GM12874 (cell line): ENCODE results near the gene C17orf67.

Source experiments
- TF ChIP-seq, protein P1 (sequence below): IDR thresholded peaks from 2 replicates; pipeline ENCODE4 v1.5.1; 2011; ENCODE audit warnings: low read depth, mild to moderate bottlenecking, control low read depth, low read length, moderate library complexity; ENCODE audit not compliant: insufficient read depth

The C17orf67 gene

DNA sequence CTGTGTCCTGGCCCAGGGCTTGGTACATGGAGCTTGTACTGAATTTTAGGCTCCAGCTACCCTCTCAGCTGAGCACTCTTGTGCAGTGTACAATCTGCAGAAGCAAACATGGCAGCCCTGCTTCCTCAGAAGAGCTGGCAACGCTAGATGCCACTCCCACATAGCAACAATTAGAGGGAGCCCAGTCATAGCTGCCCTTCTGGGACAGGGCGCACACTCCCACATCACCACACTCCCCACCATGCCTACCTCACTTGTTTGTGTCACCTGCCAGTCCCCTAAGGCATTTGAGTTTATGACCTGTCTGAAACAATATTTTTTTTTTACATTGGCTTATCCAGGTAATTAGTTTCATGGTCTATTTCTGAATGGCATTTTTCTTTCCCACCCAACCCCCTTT is 72.3 kb downstream of the C17orf67 start:
- TF ChIP-seq, protein P1, sequence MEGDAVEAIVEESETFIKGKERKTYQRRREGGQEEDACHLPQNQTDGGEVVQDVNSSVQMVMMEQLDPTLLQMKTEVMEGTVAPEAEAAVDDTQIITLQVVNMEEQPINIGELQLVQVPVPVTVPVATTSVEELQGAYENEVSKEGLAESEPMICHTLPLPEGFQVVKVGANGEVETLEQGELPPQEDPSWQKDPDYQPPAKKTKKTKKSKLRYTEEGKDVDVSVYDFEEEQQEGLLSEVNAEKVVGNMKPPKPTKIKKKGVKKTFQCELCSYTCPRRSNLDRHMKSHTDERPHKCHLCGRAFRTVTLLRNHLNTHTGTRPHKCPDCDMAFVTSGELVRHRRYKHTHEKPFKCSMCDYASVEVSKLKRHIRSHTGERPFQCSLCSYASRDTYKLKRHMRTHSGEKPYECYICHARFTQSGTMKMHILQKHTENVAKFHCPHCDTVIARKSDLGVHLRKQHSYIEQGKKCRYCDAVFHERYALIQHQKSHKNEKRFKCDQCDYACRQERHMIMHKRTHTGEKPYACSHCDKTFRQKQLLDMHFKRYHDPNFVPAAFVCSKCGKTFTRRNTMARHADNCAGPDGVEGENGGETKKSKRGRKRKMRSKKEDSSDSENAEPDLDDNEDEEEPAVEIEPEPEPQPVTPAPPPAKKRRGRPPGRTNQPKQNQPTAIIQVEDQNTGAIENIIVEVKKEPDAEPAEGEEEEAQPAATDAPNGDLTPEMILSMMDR: no peak

DNA sequence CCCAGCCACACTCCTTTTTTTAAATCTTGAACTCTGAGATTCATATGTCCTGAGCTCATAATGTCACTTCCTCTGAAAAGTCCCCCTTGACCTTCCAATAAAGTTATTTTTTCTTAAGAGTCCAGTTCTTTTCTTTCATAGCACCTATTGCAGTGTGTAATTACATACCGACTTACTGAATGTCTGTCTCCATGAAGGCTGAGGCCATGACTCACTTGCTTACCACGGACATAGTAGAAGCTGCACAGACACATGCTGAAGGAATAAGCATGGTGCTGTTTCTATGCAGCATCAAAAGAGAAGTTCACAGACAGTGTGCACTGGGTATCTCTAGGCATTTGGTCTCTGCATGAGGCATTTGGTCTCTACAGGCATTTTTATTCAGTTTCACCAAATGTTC is 77.2 kb downstream of the C17orf67 start:
- TF ChIP-seq, protein P1: no peak

DNA sequence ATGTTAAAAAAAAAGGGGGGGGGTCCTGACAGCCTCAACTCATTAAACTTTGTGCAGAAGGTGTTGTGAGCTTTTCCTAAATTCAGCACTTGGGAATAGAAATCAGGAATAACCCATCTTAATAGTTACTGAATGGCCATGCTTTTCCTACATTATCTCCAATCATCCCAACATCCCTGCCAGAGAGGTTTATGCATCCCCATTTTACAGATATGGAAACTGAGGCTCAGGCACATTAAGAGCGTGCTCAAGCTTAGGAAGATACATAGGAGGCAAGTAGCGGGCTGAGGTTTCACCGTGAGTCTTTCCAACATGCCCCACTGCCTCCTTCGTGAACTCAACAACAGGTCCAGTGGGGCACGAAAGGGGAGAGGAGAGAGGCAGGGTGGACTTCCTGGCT is 78.4 kb downstream of the C17orf67 start:
- TF ChIP-seq, protein P1: no peak

DNA sequence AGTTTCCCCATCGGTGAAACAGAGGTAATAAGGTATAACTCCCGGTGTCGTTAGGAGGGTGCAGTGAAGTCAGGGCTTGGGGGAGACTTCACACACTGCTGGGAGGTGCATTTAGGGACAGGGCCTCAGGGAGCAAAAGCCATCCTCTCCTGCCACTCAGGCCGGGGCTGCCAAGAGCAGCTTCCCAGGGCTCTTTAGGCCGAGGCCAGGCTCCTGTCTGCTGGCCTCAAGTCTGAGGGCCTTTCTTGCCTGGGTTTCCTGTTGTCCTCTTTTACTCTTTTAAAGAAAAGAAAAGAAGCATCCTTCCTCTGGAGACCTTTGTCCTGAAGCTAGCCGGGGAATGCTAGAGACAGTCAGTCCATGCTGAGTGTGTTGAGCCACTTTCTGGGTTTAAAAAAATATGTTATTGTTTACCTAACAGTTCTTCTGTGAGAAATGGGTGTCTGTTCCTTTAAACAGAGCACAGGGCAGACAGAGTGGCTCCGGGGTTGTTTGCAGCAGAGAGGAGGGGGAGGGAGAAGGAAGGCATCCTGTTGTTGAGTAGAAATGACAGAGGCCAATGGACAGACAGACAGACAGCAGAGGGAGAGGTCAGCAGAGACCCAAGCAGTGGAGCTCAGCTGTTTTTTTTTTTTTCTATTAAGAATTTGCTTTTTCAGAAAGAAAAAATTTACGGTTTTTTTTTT is 79.1 kb downstream of the C17orf67 start:
- TF ChIP-seq, protein P1: no peak

DNA sequence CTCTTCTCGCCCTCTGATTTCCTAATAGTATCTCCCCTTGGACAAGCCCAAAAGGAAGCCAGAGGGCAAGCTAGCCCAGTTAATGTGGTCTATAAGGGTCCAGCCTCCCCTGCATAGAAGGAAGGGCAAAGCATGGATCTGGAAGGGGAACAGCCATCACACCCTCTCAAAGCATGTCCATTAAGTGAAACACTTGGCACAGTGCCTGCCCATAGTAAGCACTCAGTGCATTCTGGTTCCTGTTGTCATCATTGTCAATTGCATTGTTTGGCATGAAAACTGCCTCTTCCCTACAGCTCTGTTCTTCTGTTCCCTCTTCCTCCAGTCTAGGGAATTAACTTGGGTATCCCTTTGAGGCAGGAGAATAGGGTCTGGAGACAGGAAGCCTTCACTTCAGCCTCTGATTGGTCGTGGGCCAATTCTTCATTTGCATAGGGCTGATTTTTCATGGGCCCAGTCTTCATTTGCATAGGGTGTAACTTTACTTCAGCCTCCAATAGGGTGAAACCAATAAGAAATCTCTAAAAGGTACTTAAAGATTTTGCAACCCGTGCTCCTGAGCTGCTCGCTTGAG is 81.4 kb downstream of the C17orf67 start:
- TF ChIP-seq, protein P1: no peak

DNA sequence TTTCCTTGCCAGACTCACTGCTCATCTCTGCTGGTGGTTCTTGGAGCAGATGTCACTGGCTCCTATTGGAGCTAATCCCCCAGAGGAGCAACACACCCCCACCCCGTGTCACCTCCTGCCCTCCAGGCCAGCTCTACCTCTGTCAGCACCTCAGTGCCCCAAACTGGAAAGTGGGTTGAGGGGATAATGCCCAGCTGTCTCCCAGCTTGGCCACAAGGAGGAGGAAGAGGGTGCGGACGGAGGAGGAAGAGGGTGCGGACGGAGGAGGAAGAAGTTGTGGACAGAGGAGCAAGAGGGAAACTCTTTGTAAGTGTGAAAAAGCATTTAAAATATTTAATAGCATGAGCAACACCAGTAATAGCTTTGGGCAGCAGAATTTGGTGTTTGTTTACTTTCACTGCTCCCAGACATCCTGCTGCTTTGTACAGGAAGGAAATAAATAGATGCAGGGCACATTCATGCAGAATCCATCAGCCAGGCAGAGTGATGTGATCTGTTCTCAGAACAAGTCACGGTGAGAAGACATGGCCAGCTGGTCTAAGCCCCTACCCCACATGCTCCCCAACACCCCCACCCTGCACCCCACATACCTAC is 82.5 kb downstream of the C17orf67 start:
- TF ChIP-seq, protein P1: no peak

DNA sequence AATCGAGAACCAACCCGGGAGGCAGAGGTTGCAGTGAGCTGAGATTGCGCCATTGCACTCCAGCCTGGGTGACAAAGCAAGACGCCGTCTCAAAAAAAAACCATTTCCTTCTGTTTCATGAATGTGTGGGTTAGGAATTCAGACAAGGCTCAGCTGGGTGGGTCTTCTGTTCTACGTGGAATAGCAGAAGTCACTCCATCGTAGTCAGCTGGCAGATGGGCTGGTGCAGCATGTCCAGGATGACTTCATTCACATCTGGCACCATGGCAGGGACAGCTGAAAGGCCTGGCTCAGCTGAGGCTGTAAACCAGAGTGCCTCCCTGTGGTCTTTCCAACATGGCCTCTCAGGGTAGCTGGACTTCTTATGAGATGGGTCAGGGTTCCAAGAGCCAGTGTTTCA is 89.0 kb downstream of the C17orf67 start:
- TF ChIP-seq, protein P1: no peak
